Kidney tubule cell (primary cell): Measurements from ENCODE around the gene CEP295NL.
"Not testable (repeated sequence)": the region's sequence is repeated elsewhere in the genome, so short reads cannot be mapped to it uniquely, and the experiment has no call there.

ENCODE experiments used
- DNase-seq: peaks from one replicate; pipeline ENCODE4 v3.0.0-alpha.2; 2018; ENCODE audit warnings: low spot score

CEP295NL gene

GRCh38 chr17:78905116-78905515, 2.1 kb upstream of the CEP295NL start:
- DNase-seq = no peak

GRCh38 chr17:78904371-78904770, 1.4 kb upstream of the CEP295NL start:
- DNase-seq = no peak

- not testable (repeated sequence) for DNase-seq
Measured at GRCh38 chr17:78902231-78902630, 770 bp downstream of the CEP295NL start.

GRCh38 chr17:78901806-78902205, 1.2 kb downstream of the CEP295NL start:
- no peak for DNase-seq

- no peak for DNase-seq
Measured at GRCh38 chr17:78900816-78901215, 2.2 kb downstream of the CEP295NL start.

- peak; percentile 28 for DNase-seq
Measured at GRCh38 chr17:78899361-78900260, 3.4 kb downstream of the CEP295NL start.

- DNase-seq = no peak
Measured at GRCh38 chr17:78898947-78899346, 4.1 kb downstream of the CEP295NL start.

GRCh38 chr17:78898075-78898836, 4.7 kb downstream of the CEP295NL start:
- DNase-seq = no peak

- DNase-seq = no peak
Measured at GRCh38 chr17:78897664-78898047, 5.3 kb downstream of the CEP295NL start.

- DNase-seq = no peak
Measured at GRCh38 chr17:78896834-78897663, 6.0 kb downstream of the CEP295NL start.

GRCh38 chr17:78896091-78896833, 6.7 kb downstream of the CEP295NL start:
- DNase-seq = no peak

- no peak for DNase-seq
Measured at GRCh38 chr17:78895322-78895721, 7.7 kb downstream of the CEP295NL start.

GRCh38 chr17:78893684-78894083, 9.3 kb downstream of the CEP295NL start:
- DNase-seq = no peak

GRCh38 chr17:78892936-78893379, 10.0 kb downstream of the CEP295NL start:
- DNase-seq = no peak

- DNase-seq = no peak
Measured at GRCh38 chr17:78892520-78892919, 10.5 kb downstream of the CEP295NL start.

- no peak for DNase-seq
Measured at GRCh38 chr17:78892062-78892456, 10.9 kb downstream of the CEP295NL start.

- DNase-seq = no peak
Measured at GRCh38 chr17:78891406-78892061, 11.5 kb downstream of the CEP295NL start.

- DNase-seq = no peak
Measured at GRCh38 chr17:78890498-78890897, 12.5 kb downstream of the CEP295NL start.

- not testable (repeated sequence) for DNase-seq
Measured at GRCh38 chr17:78890096-78890495, 12.9 kb downstream of the CEP295NL start.

- DNase-seq = no peak
Measured at GRCh38 chr17:78889531-78889930, 13.5 kb downstream of the CEP295NL start.
